ENCODE measurements around the gene CUL2.

Gene CUL2

GRCh38 chr10:34966451-34966850 lies 123.7 kb downstream of the CUL2 start:
- no peaks in the 10 kb centered on the region for H3K27me3 ChIP-seq (ENCODE audit: insufficient read depth, low read depth, severe bottlenecking)
- no peak for TF ChIP-seq CTCF (IDR thresholded peaks at IDR 0.05; ENCODE audit: low read depth, low read length)
- H3K36me3 ChIP-seq = no peaks in the 10 kb centered on the region
- H3K27ac ChIP-seq = no peak overlapping the region
- no peaks in the 10 kb centered on the region for H3K9me3 ChIP-seq (ENCODE audit: severe bottlenecking)
- no peak for DNase-seq
- H3K4me3 ChIP-seq (ENCODE audit: low read depth, low read length) = no peak overlapping the region

GRCh38 chr10:34966040-34966439 lies 124.1 kb downstream of the CUL2 start:
- Histone ChIP-seq H3K9me3 (ENCODE audit: severe bottlenecking) (no peaks in the 10 kb centered on the region), H3K4me3 (ENCODE audit: low read depth, low read length) (no peak overlapping the region), H3K27ac (no peak overlapping the region), H3K36me3 (no peaks in the 10 kb centered on the region), H3K27me3 (ENCODE audit: insufficient read depth, low read depth, severe bottlenecking) (no peaks in the 10 kb centered on the region)
- DNase-seq = no peak
- TF ChIP-seq CTCF (IDR thresholded peaks at IDR 0.05; ENCODE audit: low read depth, low read length) = no peak

- Histone ChIP-seq H3K4me3 (ENCODE audit: low read depth, low read length) (no peak overlapping the region), H3K27me3 (ENCODE audit: insufficient read depth, low read depth, severe bottlenecking) (no peaks in the 10 kb centered on the region), H3K9me3 (ENCODE audit: severe bottlenecking) (no peaks in the 10 kb centered on the region), H3K36me3 (no peaks in the 10 kb centered on the region), H3K27ac (no peak overlapping the region)
- no peak for TF ChIP-seq CTCF (IDR thresholded peaks at IDR 0.05; ENCODE audit: low read depth, low read length)
- no peak for DNase-seq
These were observed 125.9 kb downstream of the CUL2 start for GRCh38 chr10:34964166-34964800.

GRCh38 chr10:34962866-34963265 lies 127.3 kb downstream of the CUL2 start:
- Histone ChIP-seq H3K9me3 (ENCODE audit: severe bottlenecking) (no peaks in the 10 kb centered on the region), H3K27me3 (ENCODE audit: insufficient read depth, low read depth, severe bottlenecking) (no peaks in the 10 kb centered on the region), H3K36me3 (no peaks in the 10 kb centered on the region), H3K27ac (no peak overlapping the region), H3K4me3 (ENCODE audit: low read depth, low read length) (no peak overlapping the region)
- DNase-seq = no peak
- no peak for TF ChIP-seq CTCF (IDR thresholded peaks at IDR 0.05; ENCODE audit: low read depth, low read length)

- TF ChIP-seq CTCF (IDR thresholded peaks at IDR 0.05; ENCODE audit: low read depth, low read length) = 0 out of 2 replicates have a peak, but pooled peaks have one; percentile 8
- Histone ChIP-seq H3K4me3 (ENCODE audit: low read depth, low read length) (no peak overlapping the region), H3K27ac (no peak overlapping the region), H3K27me3 (ENCODE audit: insufficient read depth, low read depth, severe bottlenecking) (no peaks in the 10 kb centered on the region), H3K36me3 (no peaks in the 10 kb centered on the region), H3K9me3 (ENCODE audit: severe bottlenecking) (no peaks in the 10 kb centered on the region)
- DNase-seq = peak; percentile 13
These were observed 129.2 kb downstream of the CUL2 start for GRCh38 chr10:34960983-34961382.

GRCh38 chr10:34959786-34960185 lies 130.4 kb downstream of the CUL2 start:
- TF ChIP-seq CTCF (IDR thresholded peaks at IDR 0.05; ENCODE audit: low read depth, low read length) = no peak
- Histone ChIP-seq H3K27me3 (ENCODE audit: insufficient read depth, low read depth, severe bottlenecking) (no peaks in the 10 kb centered on the region), H3K4me3 (ENCODE audit: low read depth, low read length) (no peak overlapping the region), H3K36me3 (no peaks in the 10 kb centered on the region), H3K9me3 (ENCODE audit: severe bottlenecking) (no peaks in the 10 kb centered on the region), H3K27ac (no peak overlapping the region)
- DNase-seq = no peak

Measured in WERI-Rb-1 (cell line).